Sigmoid colon (tissue), 7 donors: ENCODE measurements around the gene HINFP. TPM values are rescaled to one million over a fixed set of nuclear protein-coding genes. Genes with fewer than 3 reads are reported as not detected.
"Not testable (repeated sequence)": the region's sequence is repeated elsewhere in the genome, so short reads cannot be mapped to it uniquely, and the experiment has no call there.

ENCODE experiments used
- DNase-seq: peaks from one replicate; pipeline ENCODE4 v3.0.0-alpha.2; 2019
- H3K27ac ChIP-seq, 4 donors: fragments of 200-600 bp; sonication (generic); one replicate each; pipeline ENCODE4 v1.5.1; 2016 to 2019; ENCODE audit warnings: mild to moderate bottlenecking in 1 of 4
- H3K27me3 ChIP-seq, 3 donors: fragments of 200-600 bp; sonication (generic); one replicate each; pipeline ENCODE4 v1.5.1; 2019; ENCODE audit warnings: mild to moderate bottlenecking in 1 of 3
- H3K36me3 ChIP-seq, 4 donors: fragments of 200-600 bp; sonication (generic); one replicate each; pipeline ENCODE4 v1.5.1; 2016 to 2019
- H3K4me1 ChIP-seq, 4 donors: fragments of 200-600 bp; sonication (generic); one replicate each; pipeline ENCODE4 v1.5.1; 2017 to 2019
- H3K4me3 ChIP-seq, 4 donors: fragments of 200-600 bp; sonication (generic); one replicate each; pipeline ENCODE4 v1.5.1; 2017 to 2019; ENCODE audit warnings: mild to moderate bottlenecking in 2 of 4, moderate library complexity in 1 of 4
- H3K9me3 ChIP-seq, 4 donors: fragments of 200-600 bp in 3 of 4; sonication (generic) in 3 of 4; one replicate each; pipeline versions ENCODE4 v1.5.1 to v1.6.1; 2013 to 2019
- CTCF ChIP-seq, 4 experiments: fragments of 450-650 bp in 3 of 4; fragments of 200-600 bp in 1 of 4; IDR thresholded peaks; one replicate each; pipeline ENCODE4 v1.5.1; 2016 to 2019; ENCODE audit warnings: antibody characterized with exemption in 4 of 4, mild to moderate bottlenecking in 3 of 4, moderate library complexity in 2 of 4
- EP300 ChIP-seq, 4 donors: sonication (generic); formaldehyde crosslinking; IDR thresholded peaks; one replicate each; pipeline ENCODE4 v1.6.1; 2017; ENCODE audit warnings: antibody characterized with exemption in 4 of 4
- POLR2A ChIP-seq, 2 donors: fragments of 450-650 bp; IDR thresholded peaks; one replicate each; pipeline ENCODE4 v1.6.1; 2016; ENCODE audit warnings: antibody characterized with exemption in 2 of 2, mild to moderate bottlenecking in 2 of 2, moderate library complexity in 2 of 2
- POLR2AphosphoS5 ChIP-seq, 4 donors: sonication (generic); formaldehyde crosslinking; IDR thresholded peaks; one replicate each; pipeline ENCODE4 v1.6.1; 2017; ENCODE audit warnings: antibody characterized with exemption in 4 of 4
- WGBS, 2 donors: extraction: QIAGEN DNeasy Blood & Tissue Kit; methylation state at CpG; one replicate each; pipeline ENCODE4 v1.1.7; 2013; 5-methylcytosine and 5-hydroxymethylcytosine counted together
- intact Hi-C: fragments of 100-400 bp; cut with DNase I; formaldehyde crosslinking; loops from one replicate; pipeline ENCODE4 v1.15.1; 2023
- polyA plus RNA-seq, 3 donors: library from polyadenylated mRNA; stranded (reverse); fragments of 200-250 nt; gene quantifications; one replicate each; pipeline ENCODE4 v1.2.3, GENCODE V29; 2013
- total RNA-seq, 4 donors: library from RNA; depleted of rRNA; stranded (reverse); fragments of >200 nt; gene quantifications; one replicate each; pipeline ENCODE4 v1.1.0, GENCODE V29; 2016
- donor health status: healthy with polysubstance abuse.
- donor health status: Bipolar disorder and iron deficiency.
- donor health status: healthy.

Gene HINFP
- total and polyA plus RNA-seq, 7 donors = 12.0 to 33.0 (median 20.1) TPM

GRCh38 chr11:119181677-119182412 is 60.5 kb downstream of the HINFP start:
- intact Hi-C loops = no loop called here
- no peak overlapping the region for H3K27ac ChIP-seq
- DNase-seq = no peak
- H3K36me3 ChIP-seq = peaks cover 0 to 54% (median 11%) of the 10 kb centered on the region in 4 donors
- TF ChIP-seq POLR2A (IDR thresholded peaks at IDR 0.05) (no peak), EP300 (IDR thresholded peaks at IDR 0.05) (no peak), CTCF (IDR thresholded peaks at IDR 0.05) (no peak), POLR2AphosphoS5 (IDR thresholded peaks at IDR 0.05) (no peak)
- WGBS, 2 donors = 86 to 89% methylated on average over 17 of the region's 17 CpGs
- no peak overlapping the region for H3K4me3 ChIP-seq
- H3K27me3 ChIP-seq = peaks cover 0 to 11% (median 0%) of the 10 kb centered on the region in 3 donors
- H3K4me1 ChIP-seq = no peaks in the 10 kb centered on the region
- H3K9me3 ChIP-seq = no peaks in the 10 kb centered on the region

GRCh38 chr11:119184399-119184798 is 63.0 kb downstream of the HINFP start:
- DNase-seq, H3K27ac ChIP-seq, H3K4me1 ChIP-seq, H3K9me3 ChIP-seq, H3K4me3 ChIP-seq, intact Hi-C loops: not testable (repeated sequence)
- Histone ChIP-seq H3K27me3 (peaks cover 0 to 20% (median 3%) of the 10 kb centered on the region in 3 donors), H3K36me3 (peaks cover 0 to 37% (median 6%) of the 10 kb centered on the region in 4 donors)
- WGBS, 2 donors = 59 to 77% methylated on average over 9 of the region's 9 CpGs

Other genes with a start within 250 kb of the HINFP start
- not detected for gene CXCR5, start 237.7 kb upstream of the HINFP start, total RNA-seq
- 10 to 100 TPM in 1 of 3 donors, under 1 TPM in 2; under 0.01 to 11.5 (median 0.23) TPM for gene CXCR5, start 237.7 kb upstream of the HINFP start, polyA plus RNA-seq
- gene BCL9L, start 195.7 kb upstream of the HINFP start, total RNA-seq = 10 to 100 TPM in 3 of 4 donors, 1 to 10 TPM in 1; 7.9 to 46.5 (median 10.8) TPM
- gene BCL9L, start 195.7 kb upstream of the HINFP start, polyA plus RNA-seq = 10 to 100 TPM in 1 of 3 donors, 1 to 10 TPM in 2; 4.8 to 33.2 (median 7.4) TPM
- gene UPK2, start 165.3 kb upstream of the HINFP start, total RNA-seq = not detected
- not detected for gene UPK2, start 165.3 kb upstream of the HINFP start, polyA plus RNA-seq
- not detected for gene FOXR1, start 149.8 kb upstream of the HINFP start, total RNA-seq
- gene FOXR1, start 149.8 kb upstream of the HINFP start, polyA plus RNA-seq = not detected
- gene CENATAC, start 123.4 kb upstream of the HINFP start, total RNA-seq = 10 to 100 TPM; 29.6 to 60.5 (median 40.7) TPM
- gene CENATAC, start 123.4 kb upstream of the HINFP start, polyA plus RNA-seq = 10 to 100 TPM in 1 of 3 donors, 1 to 10 TPM in 2; 5.3 to 24.6 (median 7.2) TPM
- gene RPS25, start 103.2 kb upstream of the HINFP start, total RNA-seq = 1,000 to 10,000 TPM; 1,350 to 3,369 (median 2,098) TPM
- gene RPS25, start 103.2 kb upstream of the HINFP start, polyA plus RNA-seq = 1,000 to 10,000 TPM; 2,091 to 3,409 (median 2,533) TPM
- gene TRAPPC4, start 102.8 kb upstream of the HINFP start, total RNA-seq = 10 to 100 TPM; 32.4 to 60.3 (median 47.5) TPM
- gene TRAPPC4, start 102.8 kb upstream of the HINFP start, polyA plus RNA-seq = 10 to 100 TPM; 49.9 to 90.9 (median 74.5) TPM
- gene SLC37A4, start 90.7 kb upstream of the HINFP start, total RNA-seq = 10 to 100 TPM in 2 of 4 donors, 1 to 10 TPM in 2; 8.0 to 13.8 (median 10.1) TPM
- gene SLC37A4, start 90.7 kb upstream of the HINFP start, polyA plus RNA-seq = 10 to 100 TPM in 2 of 3 donors, 1 to 10 TPM in 1; 8.4 to 31.5 (median 11.1) TPM
- gene HYOU1, start 64.4 kb upstream of the HINFP start, total RNA-seq = 10 to 100 TPM; 26.6 to 37.6 (median 30.7) TPM
- 100 to 1,000 TPM in 1 of 3 donors, 10 to 100 TPM in 1, 1 to 10 TPM in 1; 6.0 to 106 (median 22.0) TPM for gene HYOU1, start 64.4 kb upstream of the HINFP start, polyA plus RNA-seq
- gene VPS11, start 53.8 kb upstream of the HINFP start, total RNA-seq = 10 to 100 TPM; 26.0 to 37.0 (median 30.8) TPM
- 10 to 100 TPM; 13.4 to 29.2 (median 27.0) TPM for gene VPS11, start 53.8 kb upstream of the HINFP start, polyA plus RNA-seq
- gene HMBS, start 36.7 kb upstream of the HINFP start, total RNA-seq = 10 to 100 TPM in 1 of 4 donors, 1 to 10 TPM in 3; 5.6 to 15.2 (median 6.6) TPM
- gene HMBS, start 36.7 kb upstream of the HINFP start, polyA plus RNA-seq = 10 to 100 TPM; 20.3 to 39.3 (median 22.2) TPM
- 10 to 100 TPM; 16.1 to 22.1 (median 16.8) TPM for gene DPAGT1, start 19.7 kb upstream of the HINFP start, total RNA-seq
- gene DPAGT1, start 19.7 kb upstream of the HINFP start, polyA plus RNA-seq = 10 to 100 TPM in 1 of 3 donors, 1 to 10 TPM in 2; 4.2 to 44.6 (median 6.9) TPM
- gene C2CD2L, start 14.2 kb upstream of the HINFP start, total RNA-seq = 1 to 10 TPM; 5.3 to 8.0 (median 5.8) TPM
- gene C2CD2L, start 14.2 kb upstream of the HINFP start, polyA plus RNA-seq = 10 to 100 TPM in 1 of 3 donors, 1 to 10 TPM in 2; 6.0 to 22.6 (median 7.6) TPM
- gene ABCG4, start 27.5 kb downstream of the HINFP start, total RNA-seq = under 1 TPM in 3 of 4 donors, not detected in 1; under 0.01 to 0.55 (median 0.27) TPM
- under 1 TPM in 2 of 3 donors, not detected in 1; under 0.01 to 0.26 TPM for gene ABCG4, start 27.5 kb downstream of the HINFP start, polyA plus RNA-seq
- gene NLRX1, start 47.1 kb downstream of the HINFP start, total RNA-seq = 10 to 100 TPM; 10.7 to 21.9 (median 12.6) TPM
- gene NLRX1, start 47.1 kb downstream of the HINFP start, polyA plus RNA-seq = 1 to 10 TPM; 3.9 to 9.3 (median 4.2) TPM
- 1 to 10 TPM in 1 of 4 donors, not detected in 3; 1.8 TPM for gene NHERF4, start 63.9 kb downstream of the HINFP start, total RNA-seq
- 10 to 100 TPM; 25.8 to 48.1 (median 37.7) TPM for gene NHERF4, start 63.9 kb downstream of the HINFP start, polyA plus RNA-seq
- gene CBL, start 84.8 kb downstream of the HINFP start, total RNA-seq = 10 to 100 TPM; 11.8 to 17.7 (median 13.1) TPM
- gene CBL, start 84.8 kb downstream of the HINFP start, polyA plus RNA-seq = 1 to 10 TPM; 1.8 to 8.6 (median 3.7) TPM
- 1,000 to 10,000 TPM in 1 of 4 donors, 100 to 1,000 TPM in 3; 628 to 1,033 (median 813) TPM for gene MCAM, start 195.6 kb downstream of the HINFP start, total RNA-seq
- gene MCAM, start 195.6 kb downstream of the HINFP start, polyA plus RNA-seq = 10 to 100 TPM in 1 of 3 donors, 1 to 10 TPM in 2; 2.1 to 51.5 (median 4.8) TPM
- 10 to 100 TPM in 3 of 4 donors, 1 to 10 TPM in 1; 9.8 to 18.3 (median 11.8) TPM for gene RNF26, start 212.9 kb downstream of the HINFP start, total RNA-seq
- gene RNF26, start 212.9 kb downstream of the HINFP start, polyA plus RNA-seq = 10 to 100 TPM in 1 of 3 donors, 1 to 10 TPM in 2; 6.2 to 26.1 (median 7.2) TPM
- 10 to 100 TPM; 23.2 to 35.2 (median 32.4) TPM for gene C1QTNF5, start 219.3 kb downstream of the HINFP start, total RNA-seq
- 10 to 100 TPM in 1 of 3 donors, 1 to 10 TPM in 2; 4.9 to 12.5 (median 5.4) TPM for gene C1QTNF5, start 219.3 kb downstream of the HINFP start, polyA plus RNA-seq
- under 1 TPM in 1 of 4 donors, not detected in 3; 0.14 TPM for gene MFRP, start 225.1 kb downstream of the HINFP start, total RNA-seq
- not detected for gene MFRP, start 225.1 kb downstream of the HINFP start, polyA plus RNA-seq